ENCODE measurements around the gene HOXC9.

The HOXC9 gene

GRCh38 chr12:53997204-53998109 lies 2.5 kb upstream of the HOXC9 start:
- Histone ChIP-seq H3K4me1 (ENCODE audit: control insufficient read depth, insufficient read depth, low read length) (peaks cover 3% of the 10 kb centered on the region), H3K4me3 (ENCODE audit: insufficient read depth, low read depth, low read length) (no peak overlapping the region), H3K27ac (ENCODE audit: insufficient read depth, low read depth, low read length, poor library complexity, severe bottlenecking) (no peak overlapping the region), H3K36me3 (ENCODE audit: control insufficient read depth, insufficient read depth, low read length) (no peaks in the 10 kb centered on the region), H3K9me3 (ENCODE audit: control insufficient read depth, low read length) (no peaks in the 10 kb centered on the region), H3K27me3 (ENCODE audit: control insufficient read depth, insufficient read depth, low read length, poor library complexity, severe bottlenecking) (peaks cover 100% of the 10 kb centered on the region)
- WGBS, 2 experiments, result 4 to 5% methylated on average over 35 of the region's 35 CpGs

GRCh38 chr12:53998110-53998899 lies 1.7 kb upstream of the HOXC9 start:
- H3K27ac ChIP-seq (ENCODE audit: insufficient read depth, low read depth, low read length, poor library complexity, severe bottlenecking), result no peak overlapping the region
- H3K4me1 ChIP-seq (ENCODE audit: control insufficient read depth, insufficient read depth, low read length), result peaks cover 3% of the 10 kb centered on the region
- 8 to 11% methylated on average over 9 to 10 of the region's 11 CpGs for WGBS, 2 experiments
- H3K9me3 ChIP-seq (ENCODE audit: control insufficient read depth, low read length), result no peaks in the 10 kb centered on the region
- no peaks in the 10 kb centered on the region for H3K36me3 ChIP-seq (ENCODE audit: control insufficient read depth, insufficient read depth, low read length)
- H3K4me3 ChIP-seq (ENCODE audit: insufficient read depth, low read depth, low read length), result no peak overlapping the region
- H3K27me3 ChIP-seq (ENCODE audit: control insufficient read depth, insufficient read depth, low read length, poor library complexity, severe bottlenecking), result peaks cover 100% of the 10 kb centered on the region

GRCh38 chr12:53998900-53999236 lies 1.1 kb upstream of the HOXC9 start:
- H3K9me3 ChIP-seq (ENCODE audit: control insufficient read depth, low read length), result no peaks in the 10 kb centered on the region
- H3K27me3 ChIP-seq (ENCODE audit: control insufficient read depth, insufficient read depth, low read length, poor library complexity, severe bottlenecking), result peaks cover 100% of the 10 kb centered on the region
- no peaks in the 10 kb centered on the region for H3K36me3 ChIP-seq (ENCODE audit: control insufficient read depth, insufficient read depth, low read length)
- H3K4me3 ChIP-seq (ENCODE audit: insufficient read depth, low read depth, low read length), result no peak overlapping the region
- 22 to 23% methylated on average over 9 to 13 of the region's 13 CpGs for WGBS, 2 experiments
- H3K4me1 ChIP-seq (ENCODE audit: control insufficient read depth, insufficient read depth, low read length), result peaks cover 3% of the 10 kb centered on the region
- H3K27ac ChIP-seq (ENCODE audit: insufficient read depth, low read depth, low read length, poor library complexity, severe bottlenecking), result no peak overlapping the region

- Histone ChIP-seq H3K27ac (ENCODE audit: insufficient read depth, low read depth, low read length, poor library complexity, severe bottlenecking) (no peak overlapping the region), H3K4me1 (ENCODE audit: control insufficient read depth, insufficient read depth, low read length) (peaks cover 3% of the 10 kb centered on the region), H3K4me3 (ENCODE audit: insufficient read depth, low read depth, low read length) (no peak overlapping the region), H3K9me3 (ENCODE audit: control insufficient read depth, low read length) (no peaks in the 10 kb centered on the region), H3K36me3 (ENCODE audit: control insufficient read depth, insufficient read depth, low read length) (no peaks in the 10 kb centered on the region), H3K27me3 (ENCODE audit: control insufficient read depth, insufficient read depth, low read length, poor library complexity, severe bottlenecking) (peaks cover 100% of the 10 kb centered on the region)
- 7 to 8% methylated on average over 35 of the region's 35 CpGs for whole genome bisulfite sequencing, 2 experiments
Observed at GRCh38 chr12:53999559-54000115, 324 bp upstream of the HOXC9 start.

GRCh38 chr12:54001283-54002187 lies 1.6 kb downstream of the HOXC9 start:
- no peak overlapping the region for H3K27ac ChIP-seq (ENCODE audit: insufficient read depth, low read depth, low read length, poor library complexity, severe bottlenecking)
- 5 to 11% methylated on average over 8 of the region's 8 CpGs for WGBS, 2 experiments
- no peak overlapping the region for H3K4me3 ChIP-seq (ENCODE audit: insufficient read depth, low read depth, low read length)

GRCh38 chr12:54002278-54002914 lies 2.4 kb downstream of the HOXC9 start:
- Histone ChIP-seq H3K27ac (ENCODE audit: insufficient read depth, low read depth, low read length, poor library complexity, severe bottlenecking) (no peak overlapping the region), H3K4me1 (ENCODE audit: control insufficient read depth, insufficient read depth, low read length) (peaks cover 3% of the 10 kb centered on the region), H3K36me3 (ENCODE audit: control insufficient read depth, insufficient read depth, low read length) (no peaks in the 10 kb centered on the region), H3K4me3 (ENCODE audit: insufficient read depth, low read depth, low read length) (no peak overlapping the region), H3K27me3 (ENCODE audit: control insufficient read depth, insufficient read depth, low read length, poor library complexity, severe bottlenecking) (peaks cover 100% of the 10 kb centered on the region), H3K9me3 (ENCODE audit: control insufficient read depth, low read length) (no peaks in the 10 kb centered on the region)
- WGBS, 2 experiments, result 16% methylated on average over 18 to 19 of the region's 19 CpGs

More at GRCh38 chr12:54001283-54002187, 1.6 kb downstream of the HOXC9 start:
- peaks cover 100% of the 10 kb centered on the region for H3K27me3 ChIP-seq (ENCODE audit: control insufficient read depth, insufficient read depth, low read length, poor library complexity, severe bottlenecking)
- H3K36me3 ChIP-seq (ENCODE audit: control insufficient read depth, insufficient read depth, low read length), result no peaks in the 10 kb centered on the region
- peaks cover 3% of the 10 kb centered on the region for H3K4me1 ChIP-seq (ENCODE audit: control insufficient read depth, insufficient read depth, low read length)
- no peaks in the 10 kb centered on the region for H3K9me3 ChIP-seq (ENCODE audit: control insufficient read depth, low read length)

GRCh38 chr12:54002915-54003389 lies 3.0 kb downstream of the HOXC9 start:
- Histone ChIP-seq H3K27me3 (ENCODE audit: control insufficient read depth, insufficient read depth, low read length, poor library complexity, severe bottlenecking) (peaks cover 100% of the 10 kb centered on the region), H3K4me3 (ENCODE audit: insufficient read depth, low read depth, low read length) (no peak overlapping the region), H3K27ac (ENCODE audit: insufficient read depth, low read depth, low read length, poor library complexity, severe bottlenecking) (no peak overlapping the region), H3K36me3 (ENCODE audit: control insufficient read depth, insufficient read depth, low read length) (no peaks in the 10 kb centered on the region), H3K4me1 (ENCODE audit: control insufficient read depth, insufficient read depth, low read length) (peaks cover 3% of the 10 kb centered on the region), H3K9me3 (ENCODE audit: control insufficient read depth, low read length) (no peaks in the 10 kb centered on the region)
- WGBS, 2 experiments, result 27 to 29% methylated on average over 19 of the region's 19 CpGs

GRCh38 chr12:54003625-54004024 lies 3.7 kb downstream of the HOXC9 start:
- Histone ChIP-seq H3K9me3 (ENCODE audit: control insufficient read depth, low read length) (no peaks in the 10 kb centered on the region), H3K36me3 (ENCODE audit: control insufficient read depth, insufficient read depth, low read length) (no peaks in the 10 kb centered on the region), H3K4me1 (ENCODE audit: control insufficient read depth, insufficient read depth, low read length) (peaks cover 3% of the 10 kb centered on the region), H3K27me3 (ENCODE audit: control insufficient read depth, insufficient read depth, low read length, poor library complexity, severe bottlenecking) (peaks cover 100% of the 10 kb centered on the region), H3K27ac (ENCODE audit: insufficient read depth, low read depth, low read length, poor library complexity, severe bottlenecking) (no peak overlapping the region), H3K4me3 (ENCODE audit: insufficient read depth, low read depth, low read length) (no peak overlapping the region)
- 27 to 29% methylated on average over 3 of the region's 3 CpGs for WGBS, 2 experiments

Data from ectodermal cell (in vitro differentiated cells).